GM20431 (cell line): ENCODE measurements around the gene PRKAG2.

Source experiments
- in situ Hi-C: fragments of 300-500 bp; cut with MseI, MboI; formaldehyde crosslinking; loops from one replicate; pipeline ENCODE4 v1.15.0; 2020; ENCODE audit warnings: low sequenced_read_pairs; ENCODE audit not compliant: unreplicated experiment

PRKAG2 gene

GRCh38 chr7:151694441-151694827, 182.5 kb downstream of the PRKAG2 start:
- in situ Hi-C loops, result no loop called here

- in situ Hi-C loops, result no loop called here
These were observed 183.8 kb downstream of the PRKAG2 start for GRCh38 chr7:151693140-151693539.

- in situ Hi-C loops, result no loop called here
These were observed 184.2 kb downstream of the PRKAG2 start for GRCh38 chr7:151692721-151693120.

DNA sequence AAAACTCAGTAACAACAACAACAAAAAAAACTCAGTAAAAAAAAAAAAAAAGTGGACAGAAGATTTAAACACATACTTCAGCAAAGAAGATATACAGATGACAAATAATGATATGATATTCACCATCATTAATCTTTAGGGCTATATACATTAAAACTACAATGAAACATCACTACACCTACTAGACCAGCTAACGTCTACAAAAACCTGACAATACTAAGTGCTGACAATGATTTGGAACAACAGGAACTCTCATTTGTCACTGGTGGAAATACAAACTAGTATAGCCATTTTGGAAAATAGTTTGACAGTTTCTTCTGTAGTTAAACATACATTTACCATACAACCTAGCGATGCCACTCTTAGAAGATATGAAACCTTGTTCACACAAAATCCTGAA, 185.5 kb downstream of the PRKAG2 start:
- in situ Hi-C loops, result no loop called here

DNA sequence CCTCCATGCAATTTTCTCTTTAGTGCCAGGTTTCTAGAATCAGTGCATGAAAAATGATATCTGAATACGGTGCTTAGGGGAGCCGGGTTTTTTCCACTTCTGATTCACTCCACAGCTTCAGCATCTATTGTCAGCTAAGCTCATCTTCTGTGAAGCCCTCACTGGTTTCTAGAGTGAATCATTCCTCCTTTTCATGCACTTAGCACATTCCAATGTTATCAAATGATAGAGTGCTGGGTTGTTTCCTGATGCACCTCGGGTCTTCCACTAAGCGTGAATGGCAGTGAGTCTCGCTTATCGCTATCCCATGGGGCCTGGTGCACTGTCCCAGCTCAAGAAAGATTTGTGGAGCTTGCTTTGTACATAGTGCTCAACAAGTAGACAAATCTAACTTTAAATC, 186.3 kb downstream of the PRKAG2 start:
- in situ Hi-C loops, result no loop called here

- in situ Hi-C loops, result no loop called here
These were observed 187.5 kb downstream of the PRKAG2 start for GRCh38 chr7:151689196-151689971.

DNA sequence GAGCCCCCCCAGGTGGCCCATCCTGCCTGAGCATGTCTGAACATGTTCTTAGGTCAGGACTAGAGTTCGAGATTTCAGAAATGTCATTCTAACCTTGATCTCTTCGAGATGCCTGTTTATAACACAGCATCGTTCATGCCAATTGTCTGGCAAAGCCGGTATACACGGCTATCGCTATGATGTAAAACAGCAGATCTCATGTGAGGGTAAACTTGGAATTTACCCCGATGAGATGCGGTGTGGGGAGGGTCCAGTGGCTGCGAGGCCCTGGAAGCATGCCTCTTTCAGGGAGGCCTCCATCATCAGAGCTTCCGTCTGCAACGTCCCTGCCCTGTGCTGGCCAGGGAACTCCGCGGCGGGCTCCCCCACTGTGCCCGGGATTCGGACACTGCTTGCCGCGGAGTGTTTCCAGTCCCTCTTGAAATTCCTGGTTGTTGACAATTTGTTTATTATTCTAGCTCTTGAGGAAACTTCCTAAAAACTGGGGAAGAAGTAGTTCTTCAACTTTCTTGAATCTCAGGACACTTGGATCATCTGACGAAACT, 188.6 kb downstream of the PRKAG2 start:
- in situ Hi-C loops, result no loop called here

DNA sequence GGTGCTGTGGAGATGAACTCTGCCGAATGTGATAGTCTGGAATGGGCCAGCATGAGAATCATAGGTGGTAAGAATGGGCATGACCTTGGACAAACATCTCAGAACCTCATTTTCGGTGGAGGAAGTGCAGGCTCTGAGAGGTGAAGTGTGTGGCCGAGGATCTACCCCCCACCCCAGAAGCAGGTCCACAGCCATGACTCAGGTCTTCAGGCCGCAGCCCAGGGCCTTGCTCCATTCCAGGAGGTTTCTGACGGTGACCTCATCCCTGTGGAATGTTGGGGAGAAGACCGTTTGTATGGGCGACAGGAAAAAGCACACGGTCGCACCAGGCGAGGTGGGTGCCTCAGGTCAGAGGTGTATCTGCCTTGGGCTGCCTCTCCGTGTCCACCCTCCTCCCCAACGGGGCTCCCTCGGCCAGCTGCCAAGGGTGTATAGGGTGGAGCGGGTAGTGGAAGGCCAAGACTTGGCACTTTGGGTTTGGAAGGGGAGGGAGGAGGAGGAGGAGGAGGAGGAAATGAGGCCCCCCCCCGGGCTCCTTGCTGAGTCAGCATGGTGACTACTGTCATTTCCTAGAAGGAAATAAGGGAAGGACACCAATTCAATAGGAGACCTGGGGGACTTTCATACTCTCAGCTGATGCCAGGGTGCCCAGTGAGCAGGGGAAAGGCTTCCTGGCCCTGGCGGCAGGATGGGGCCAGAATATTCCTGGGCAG, 189.2 kb downstream of the PRKAG2 start:
- in situ Hi-C loops, result no loop called here

- in situ Hi-C loops, result no loop called here
These were observed 190.1 kb downstream of the PRKAG2 start for GRCh38 chr7:151686826-151687225.

DNA sequence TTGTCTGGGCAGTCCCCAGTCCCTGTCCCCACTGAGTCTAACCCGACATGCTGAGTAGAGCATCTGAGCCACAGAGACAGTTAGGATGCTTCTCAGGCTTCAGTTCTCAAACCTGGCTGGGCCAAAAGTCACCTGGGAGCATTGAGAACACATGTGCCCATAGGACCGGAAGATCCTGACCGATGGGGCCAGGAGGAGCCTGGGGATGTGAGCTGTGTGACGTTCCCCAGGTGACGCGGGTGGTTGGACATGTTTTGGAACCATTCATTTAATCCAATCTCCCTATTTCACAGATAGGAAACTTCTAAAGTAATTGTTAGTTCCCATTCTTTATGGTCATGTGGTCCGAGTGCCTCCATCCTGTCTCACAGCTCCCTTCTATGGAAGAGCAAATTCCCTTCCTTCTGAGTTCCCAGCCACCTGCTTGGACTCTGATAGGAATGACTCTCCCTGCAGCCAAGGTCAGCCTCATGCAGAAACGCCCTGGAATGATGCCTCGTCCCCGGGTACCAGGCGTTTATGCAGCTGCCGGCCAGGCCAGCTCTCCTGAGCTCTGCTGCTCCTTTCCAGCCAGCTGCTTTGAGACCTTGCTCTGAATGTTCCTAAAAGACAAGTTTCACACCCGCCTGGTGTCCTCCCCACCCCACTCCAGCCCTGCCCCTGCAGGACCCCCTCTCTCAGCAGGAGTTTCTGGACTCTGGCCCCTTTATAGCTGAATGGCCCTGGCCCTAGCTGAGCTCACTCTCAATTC, 190.7 kb downstream of the PRKAG2 start:
- in situ Hi-C loops, result no loop called here

DNA sequence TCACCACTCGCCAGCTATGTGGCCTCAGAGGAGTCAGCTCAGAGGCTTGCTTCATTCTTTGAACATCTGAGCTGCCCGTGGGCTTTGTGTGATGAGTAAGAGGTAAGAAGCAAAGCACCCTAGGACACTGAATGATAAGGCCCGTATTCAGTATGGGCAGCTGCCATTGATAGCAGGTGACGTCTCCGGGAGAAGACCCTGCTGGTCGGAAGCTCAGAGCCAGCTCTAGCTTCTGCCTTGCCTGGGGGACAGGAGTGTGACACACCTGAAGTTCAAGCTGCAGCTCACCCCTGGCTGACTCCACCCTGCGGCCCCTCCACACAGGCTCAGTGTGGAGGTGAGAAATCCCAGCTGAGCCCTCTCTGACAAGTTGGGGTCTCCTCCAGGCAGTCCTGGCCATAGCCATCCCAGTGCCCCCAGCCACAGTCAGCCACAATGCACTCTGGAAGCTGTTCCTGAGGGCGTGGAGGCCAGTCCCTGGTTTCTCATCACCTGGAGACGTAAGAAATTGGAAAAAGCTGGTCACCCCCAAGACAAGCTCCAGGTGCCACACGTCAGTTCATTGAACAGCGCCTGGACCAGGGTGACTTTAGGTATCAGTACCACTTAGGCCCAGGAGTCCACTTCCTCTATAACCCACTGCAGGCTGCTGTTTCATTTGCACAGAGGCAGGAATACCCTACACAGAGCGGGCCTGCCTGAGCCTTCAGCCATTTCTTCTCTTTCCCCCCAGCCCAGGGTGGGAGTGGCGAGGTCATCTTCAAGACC, 192.3 kb downstream of the PRKAG2 start:
- in situ Hi-C loops, result no loop called here

DNA sequence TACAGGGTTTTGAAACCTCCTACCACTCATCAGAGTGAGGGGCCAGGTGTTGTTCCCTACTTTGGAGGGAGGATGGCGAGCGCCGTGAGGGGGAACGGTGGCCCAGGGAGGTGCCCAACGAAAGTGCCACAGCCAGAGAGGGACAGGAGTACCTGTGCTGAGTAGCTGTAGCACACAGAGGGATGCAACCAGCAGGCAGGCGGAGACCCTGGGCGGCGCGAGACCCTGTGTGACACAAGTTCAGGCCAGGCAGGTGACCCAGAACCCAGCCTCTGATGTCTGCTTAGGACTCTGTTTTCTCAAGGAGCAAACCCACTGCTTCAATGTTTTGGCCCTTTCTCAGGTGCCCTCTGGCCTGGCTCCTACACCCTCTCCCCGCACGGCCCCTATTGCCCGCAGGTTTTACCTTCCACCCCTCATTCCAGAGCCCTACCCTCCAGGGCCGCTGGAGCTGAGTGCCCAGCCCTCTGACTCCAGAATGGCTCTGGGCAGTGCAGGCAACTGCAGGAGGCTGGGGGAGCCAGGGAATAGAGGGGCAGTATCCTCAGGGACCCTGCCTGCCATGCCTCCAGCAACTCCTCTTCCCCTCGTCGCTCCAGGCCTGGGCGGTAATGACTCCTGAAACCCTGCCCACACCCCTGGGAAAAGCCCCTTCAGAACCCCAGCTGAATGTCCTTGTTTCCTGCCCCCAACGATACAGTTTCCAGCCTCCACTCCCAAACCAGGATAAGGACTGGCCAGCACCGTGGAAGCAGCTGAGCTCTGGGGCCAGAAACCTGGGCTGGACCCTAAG, 193.1 kb downstream of the PRKAG2 start:
- in situ Hi-C loops, result no loop called here

- in situ Hi-C loops, result no loop called here
These were observed 193.9 kb downstream of the PRKAG2 start for GRCh38 chr7:151682831-151683614.

DNA sequence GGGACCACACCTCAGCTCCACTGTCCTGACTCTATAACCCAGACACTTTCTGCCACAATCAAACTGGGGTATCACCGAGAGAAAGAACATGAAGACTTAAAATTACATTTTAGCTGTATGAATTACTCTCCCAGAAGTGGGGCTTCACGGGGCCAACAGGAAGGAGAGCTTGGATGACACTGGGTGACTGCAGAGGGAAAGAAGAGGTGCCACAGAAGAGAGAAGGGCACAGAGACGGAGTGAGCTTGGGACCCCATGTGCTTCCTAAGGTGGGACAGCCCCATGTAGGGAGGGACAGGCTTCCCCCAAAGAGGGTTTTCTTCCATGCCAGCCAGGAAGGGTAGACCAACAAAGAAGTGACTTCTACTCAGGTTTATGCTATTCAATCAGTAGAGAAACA, 195.2 kb downstream of the PRKAG2 start:
- in situ Hi-C loops, result no loop called here

GRCh38 chr7:151680810-151681209, 196.1 kb downstream of the PRKAG2 start:
- in situ Hi-C loops, result no loop called here

- in situ Hi-C loops, result no loop called here
These were observed 196.9 kb downstream of the PRKAG2 start for GRCh38 chr7:151679881-151680612.

DNA sequence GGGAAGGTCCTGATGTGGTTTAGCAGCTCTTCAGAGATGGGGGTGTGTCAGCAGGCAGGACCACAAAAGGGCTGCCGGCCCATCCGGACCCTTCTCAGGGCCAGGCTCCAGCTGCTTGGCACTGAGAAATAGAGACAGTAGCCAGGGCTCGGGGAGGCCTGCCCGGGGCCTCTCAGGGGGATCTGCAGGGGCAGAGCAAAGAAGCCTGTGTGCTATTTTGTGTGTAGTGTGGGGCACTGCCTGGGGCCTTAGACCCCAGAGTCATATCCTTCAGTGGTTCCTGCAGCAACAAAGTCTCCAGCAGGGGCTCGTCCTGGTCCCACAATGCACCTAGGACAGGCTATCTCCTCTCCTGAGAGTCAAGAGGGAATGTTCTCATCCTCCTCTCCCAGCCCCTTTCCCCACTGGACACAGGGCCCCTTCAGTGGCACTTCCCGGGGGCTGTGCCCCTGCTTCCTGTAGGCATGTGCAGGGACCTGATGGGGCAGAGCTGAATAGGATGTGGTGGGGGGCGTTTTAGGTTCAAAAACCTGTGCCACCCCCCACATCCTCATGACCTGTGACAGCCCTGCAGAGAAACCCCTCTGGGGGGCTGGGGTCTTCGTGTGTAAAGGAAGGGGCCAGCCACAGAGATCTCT, 197.7 kb downstream of the PRKAG2 start:
- in situ Hi-C loops, result no loop called here
